H9 (cell line): ENCODE data around the gene NKAIN2. TPM values are rescaled to one million over a fixed set of nuclear protein-coding genes. Genes with fewer than 3 reads are reported as not detected.

ENCODE experiments used
- DNase-seq: peaks from one replicate; pipeline ENCODE4 v3.0.0-alpha.2; 2017
- H2AFZ ChIP-seq: one replicate; pipeline ENCODE4 v1.6.1; 2013; ENCODE audit warnings: mild to moderate bottlenecking, low read length, control low read depth, moderate library complexity
- H2AK5ac ChIP-seq: 2 replicates; pipeline ENCODE4 v1.6.1; 2013; ENCODE audit warnings: low read length, control low read depth, mixed read lengths; ENCODE audit not compliant: insufficient read length
- H2BK120ac ChIP-seq: one replicate; pipeline ENCODE4 v1.6.1; 2013; ENCODE audit warnings: low read depth, mild to moderate bottlenecking, low read length, control low read depth, inconsistent platforms; ENCODE audit not compliant: poor library complexity, severe bottlenecking
- H2BK12ac ChIP-seq: 2 replicates; pipeline ENCODE4 v1.6.1; 2013; ENCODE audit warnings: low read length, control low read depth, mixed read lengths, low read depth; ENCODE audit not compliant: insufficient read length
- H2BK15ac ChIP-seq: 2 replicates; pipeline ENCODE4 v1.6.1; 2013; ENCODE audit warnings: low read depth, low read length, control low read depth
- H2BK20ac ChIP-seq: one replicate; pipeline ENCODE4 v1.6.1; 2013; ENCODE audit warnings: low read depth, mild to moderate bottlenecking, low read length, control low read depth, inconsistent platforms; ENCODE audit not compliant: poor library complexity, severe bottlenecking
- H2BK5ac ChIP-seq: 2 replicates; pipeline ENCODE4 v1.6.1; 2013; ENCODE audit warnings: low read length, control low read depth, mixed read lengths; ENCODE audit not compliant: insufficient read length
- H3K14ac ChIP-seq: 2 replicates; pipeline ENCODE4 v1.6.1; 2013; ENCODE audit warnings: low read length, control low read depth; ENCODE audit not compliant: insufficient read depth
- H3K18ac ChIP-seq: 2 replicates; pipeline ENCODE4 v1.6.1; 2013; ENCODE audit warnings: low read depth, mild to moderate bottlenecking, mixed read lengths, low read length, control low read depth; ENCODE audit not compliant: insufficient read length
- H3K23ac ChIP-seq: 2 replicates; pipeline ENCODE4 v1.6.1; 2013; ENCODE audit warnings: low read length, control low read depth, mixed read lengths, low read depth; ENCODE audit not compliant: insufficient read length
- H3K23me2 ChIP-seq: 2 replicates; pipeline ENCODE4 v1.6.1; 2013; ENCODE audit warnings: low read depth, mild to moderate bottlenecking, mixed read lengths, low read length, control low read depth; ENCODE audit not compliant: insufficient read length, poor library complexity, severe bottlenecking
- H3K27ac ChIP-seq: 2 replicates; pipeline ENCODE4 v1.5.1; 2013; ENCODE audit warnings: low read length, control low read depth, mixed read lengths, low read depth; ENCODE audit not compliant: insufficient read length
- H3K27me3 ChIP-seq: 2 replicates; pipeline ENCODE4 v1.6.1; 2013; ENCODE audit warnings: low read length, control low read depth, inconsistent platforms; ENCODE audit not compliant: insufficient read depth
- H3K4ac ChIP-seq: 2 replicates; pipeline ENCODE4 v1.6.1; 2013; ENCODE audit warnings: low read depth, mild to moderate bottlenecking, control low read depth, inconsistent platforms, low read length, moderate library complexity
- H3K4me1 ChIP-seq: 2 replicates; pipeline ENCODE4 v1.6.1; 2013; ENCODE audit warnings: low read length, control low read depth, inconsistent platforms; ENCODE audit not compliant: insufficient read depth
- H3K4me2 ChIP-seq: 2 replicates; pipeline ENCODE4 v1.6.1; 2013; ENCODE audit warnings: low read length, control low read depth, mixed read lengths; ENCODE audit not compliant: insufficient read length, insufficient read depth
- H3K56ac ChIP-seq: 2 replicates; pipeline ENCODE4 v1.6.1; 2013; ENCODE audit warnings: low read depth, mild to moderate bottlenecking, mixed read lengths, low read length, control low read depth; ENCODE audit not compliant: insufficient read length
- H3K79me1 ChIP-seq: 2 replicates; pipeline ENCODE4 v1.6.1; 2013; ENCODE audit warnings: low read depth, mild to moderate bottlenecking, moderate library complexity, low read length, control low read depth, inconsistent platforms; ENCODE audit not compliant: insufficient read depth, poor library complexity, severe bottlenecking
- H3K79me2 ChIP-seq: 2 replicates; pipeline ENCODE4 v1.6.1; 2013; ENCODE audit warnings: low read length, control low read depth, inconsistent platforms; ENCODE audit not compliant: insufficient read depth
- H3K9ac ChIP-seq: 2 replicates; pipeline ENCODE4 v1.6.1; 2013; ENCODE audit warnings: low read length, control low read depth, mixed read lengths; ENCODE audit not compliant: insufficient read length; ENCODE audit errors: extremely low read depth
- H3K9me3 ChIP-seq: one replicate; pipeline ENCODE4 v1.6.1; 2013; ENCODE audit warnings: low read depth, low read length, inconsistent platforms; ENCODE audit not compliant: control insufficient read depth
- H3T11ph ChIP-seq: one replicate; pipeline ENCODE4 v1.6.1; 2013; ENCODE audit warnings: mild to moderate bottlenecking, low read length, control low read depth, inconsistent platforms
- H4K20me1 ChIP-seq: one replicate; pipeline ENCODE4 v1.6.1; 2013; ENCODE audit not compliant: control insufficient read depth, insufficient read length, insufficient read depth
- H4K5ac ChIP-seq: 2 replicates; pipeline ENCODE4 v1.6.1; 2013; ENCODE audit warnings: low read depth, mild to moderate bottlenecking, mixed read lengths, low read length, control low read depth; ENCODE audit not compliant: insufficient read length
- H4K8ac ChIP-seq: replicated peaks from 2 replicates; pipeline ENCODE4 v1.6.1; 2013; ENCODE audit warnings: low read length, control low read depth, mixed read lengths, low read depth; ENCODE audit not compliant: insufficient read length
- H4K91ac ChIP-seq: 2 replicates; pipeline ENCODE4 v1.6.1; 2013; ENCODE audit warnings: low read depth, mild to moderate bottlenecking, moderate library complexity, mixed read lengths, low read length, control low read depth; ENCODE audit not compliant: insufficient read length
- H3K27ac Mint-ChIP-seq, 3 experiments: 2 replicates in 2 of 3; 3 replicates in 1 of 3; pipeline ENCODE4 v1.8.0; 2020 to 2021; ENCODE audit warnings: mixed read lengths in 3 of 3, mild to moderate bottlenecking in 1 of 3, moderate library complexity in 1 of 3
- H3K27me3 Mint-ChIP-seq: 2 replicates; pipeline ENCODE4 v1.8.0; 2021; ENCODE audit warnings: low read depth, mild to moderate bottlenecking, moderate library complexity, mixed read lengths
- H3K36me3 Mint-ChIP-seq, 3 experiments: 2 replicates in 2 of 3; 3 replicates in 1 of 3; pipeline ENCODE4 v1.8.0; 2020 to 2021; ENCODE audit warnings: low read depth in 3 of 3, mixed read lengths in 3 of 3; ENCODE audit not compliant: insufficient read depth in 1 of 3
- H3K4me1 Mint-ChIP-seq, 2 experiments: 2 replicates each; pipeline ENCODE4 v1.8.0; 2020; ENCODE audit warnings: mixed read lengths in 2 of 2
- H3K4me3 Mint-ChIP-seq, 2 experiments: 2 replicates in 1 of 2; 3 replicates in 1 of 2; pipeline ENCODE4 v1.8.0; 2020 to 2021; ENCODE audit warnings: mild to moderate bottlenecking in 2 of 2, mixed read lengths in 2 of 2, moderate library complexity in 1 of 2
- H3K9me3 Mint-ChIP-seq, 2 experiments: 2 replicates in 1 of 2; 3 replicates in 1 of 2; pipeline ENCODE4 v1.8.0; 2020; ENCODE audit warnings: mild to moderate bottlenecking in 2 of 2, mixed read lengths in 2 of 2, moderate library complexity in 1 of 2
- WGBS: extraction: QIAGEN DNeasy Blood & Tissue Kit; methylation state at CpG from one replicate; pipeline ENCODE4 v1.1.7; 2013; ENCODE audit warnings: missing lambda C conversion rate, low lambda C conversion rate, mixed read lengths; ENCODE audit not compliant: insufficient read length; ENCODE audit errors: extremely low coverage; 5-methylcytosine and 5-hydroxymethylcytosine counted together
- total RNA-seq: library from RNA; stranded (reverse); gene quantifications from 2 replicates; pipeline ENCODE4 v1.2.1, GENCODE V29; 2021
- TF ChIP-seq, protein P1 (sequence below): fragments of 200-600 bp; sonication (generic); conservative IDR thresholded peaks from 3 replicates; pipeline ENCODE4 v1.8.0; 2021; ENCODE audit warnings: antibody characterized with exemption, mild to moderate bottlenecking

The NKAIN2 gene
- total RNA-seq, 1 experiment from 2014 or later: 0.17 TPM

DNA sequence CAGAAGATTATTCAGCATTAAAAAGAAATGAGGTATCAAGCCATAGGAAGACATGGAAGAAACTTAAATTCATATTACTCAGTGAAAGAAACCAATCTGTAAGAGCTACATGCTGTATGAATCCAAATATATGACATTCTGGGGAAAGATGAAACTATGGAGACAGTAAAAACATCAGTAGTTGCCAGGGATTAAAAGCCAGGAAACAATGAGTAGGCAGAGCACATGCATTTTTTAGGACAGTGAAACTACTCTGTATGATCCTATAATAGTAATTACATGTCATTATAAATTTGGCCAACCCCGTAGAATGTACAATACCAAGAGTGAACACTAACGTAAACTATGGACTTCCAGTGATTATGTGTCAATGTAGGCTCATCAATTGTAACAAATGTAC lies 1065.8 kb downstream of the NKAIN2 start:
- Histone ChIP-seq H3K4ac (no peak overlapping the region), H2BK20ac (no peak overlapping the region), H3K56ac (no peak overlapping the region), H3K9ac (no peak overlapping the region), H3K79me2 (no peaks in the 10 kb centered on the region), H2BK5ac (no peak overlapping the region), H3K23ac (no peak overlapping the region), H4K20me1 (no peaks in the 10 kb centered on the region), H2AK5ac (no peak overlapping the region), H3K14ac (no peak overlapping the region), H3K4me1 (no peaks in the 10 kb centered on the region), H3K18ac (no peak overlapping the region), H2BK15ac (no peak overlapping the region), H3K27me3 (no peaks in the 10 kb centered on the region), H3K4me2 (no peak overlapping the region), H3K23me2 (no peaks in the 10 kb centered on the region), H4K8ac (no peak overlapping the region), H4K91ac (no peak overlapping the region), H3K27ac (no peak overlapping the region), H2BK12ac (no peak overlapping the region), H3K9me3 (no peaks in the 10 kb centered on the region), H3K79me1 (no peaks in the 10 kb centered on the region), H3T11ph (no peak overlapping the region), H2BK120ac (no peak overlapping the region), H4K5ac (no peak overlapping the region), H2AFZ (no peak overlapping the region)
- TF ChIP-seq, protein P1, sequence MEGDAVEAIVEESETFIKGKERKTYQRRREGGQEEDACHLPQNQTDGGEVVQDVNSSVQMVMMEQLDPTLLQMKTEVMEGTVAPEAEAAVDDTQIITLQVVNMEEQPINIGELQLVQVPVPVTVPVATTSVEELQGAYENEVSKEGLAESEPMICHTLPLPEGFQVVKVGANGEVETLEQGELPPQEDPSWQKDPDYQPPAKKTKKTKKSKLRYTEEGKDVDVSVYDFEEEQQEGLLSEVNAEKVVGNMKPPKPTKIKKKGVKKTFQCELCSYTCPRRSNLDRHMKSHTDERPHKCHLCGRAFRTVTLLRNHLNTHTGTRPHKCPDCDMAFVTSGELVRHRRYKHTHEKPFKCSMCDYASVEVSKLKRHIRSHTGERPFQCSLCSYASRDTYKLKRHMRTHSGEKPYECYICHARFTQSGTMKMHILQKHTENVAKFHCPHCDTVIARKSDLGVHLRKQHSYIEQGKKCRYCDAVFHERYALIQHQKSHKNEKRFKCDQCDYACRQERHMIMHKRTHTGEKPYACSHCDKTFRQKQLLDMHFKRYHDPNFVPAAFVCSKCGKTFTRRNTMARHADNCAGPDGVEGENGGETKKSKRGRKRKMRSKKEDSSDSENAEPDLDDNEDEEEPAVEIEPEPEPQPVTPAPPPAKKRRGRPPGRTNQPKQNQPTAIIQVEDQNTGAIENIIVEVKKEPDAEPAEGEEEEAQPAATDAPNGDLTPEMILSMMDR: no peak
- no peak overlapping the region for H3K27ac Mint-ChIP-seq
- no CpG with 5 or more reads among the region's 2 CpGs for WGBS
- H3K4me1 Mint-ChIP-seq: peaks cover 3 to 5% of the 10 kb centered on the region in 2 experiments; a peak in 2 of 4 replicates
- no peaks in the 10 kb centered on the region for H3K36me3 Mint-ChIP-seq
- 0 out of 2 replicates have a peak, but pooled peaks cover 2% of the 10 kb centered on the region for H3K27me3 Mint-ChIP-seq
- H3K9me3 Mint-ChIP-seq: no peaks in the 10 kb centered on the region
- DNase-seq: no peak
- no peak overlapping the region for H3K4me3 Mint-ChIP-seq
